ENCODE data around the gene AGPAT2. TPM values are rescaled to one million over a fixed set of nuclear protein-coding genes. Genes with fewer than 3 reads are reported as not detected.
"Not testable (repeated sequence)": the region's sequence is repeated elsewhere in the genome, so short reads cannot be mapped to it uniquely, and the experiment has no call there.

Gene AGPAT2
- total RNA-seq, 1 donor from 2014 or later = 32.8 TPM

DNA sequence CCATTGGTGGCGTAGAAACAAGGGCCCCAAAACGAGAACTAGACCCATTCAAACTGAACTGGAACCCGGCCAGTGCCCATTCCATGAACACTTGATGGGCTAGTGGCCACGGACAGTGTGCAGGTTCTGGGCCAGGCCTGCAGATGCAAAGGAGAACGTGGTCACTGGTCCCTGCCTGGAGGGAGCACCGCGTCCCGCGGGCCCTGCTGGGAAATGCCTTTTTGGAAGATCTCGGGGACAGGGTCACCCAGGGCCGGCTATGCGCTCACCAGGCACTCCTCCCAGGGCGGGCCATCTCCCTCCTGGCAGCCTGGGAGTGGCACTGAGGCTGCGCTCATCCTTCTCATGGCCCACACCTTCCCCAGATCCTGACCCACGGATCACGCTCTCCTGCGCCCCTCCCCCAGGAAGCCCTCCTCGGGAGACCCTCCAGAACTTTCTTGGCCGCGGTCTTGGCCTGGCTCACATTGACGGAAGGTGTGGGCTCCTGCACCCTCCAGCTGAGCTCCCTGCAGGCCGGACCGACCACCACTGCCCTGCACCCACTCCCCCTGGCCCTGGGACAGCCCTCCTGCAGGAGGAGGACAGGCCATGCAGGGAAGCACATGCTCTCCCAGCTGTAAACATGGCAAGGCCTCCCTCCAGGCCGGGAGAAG lies 22.3 kb upstream of the AGPAT2 start:
- TF ChIP-seq, protein P1, sequence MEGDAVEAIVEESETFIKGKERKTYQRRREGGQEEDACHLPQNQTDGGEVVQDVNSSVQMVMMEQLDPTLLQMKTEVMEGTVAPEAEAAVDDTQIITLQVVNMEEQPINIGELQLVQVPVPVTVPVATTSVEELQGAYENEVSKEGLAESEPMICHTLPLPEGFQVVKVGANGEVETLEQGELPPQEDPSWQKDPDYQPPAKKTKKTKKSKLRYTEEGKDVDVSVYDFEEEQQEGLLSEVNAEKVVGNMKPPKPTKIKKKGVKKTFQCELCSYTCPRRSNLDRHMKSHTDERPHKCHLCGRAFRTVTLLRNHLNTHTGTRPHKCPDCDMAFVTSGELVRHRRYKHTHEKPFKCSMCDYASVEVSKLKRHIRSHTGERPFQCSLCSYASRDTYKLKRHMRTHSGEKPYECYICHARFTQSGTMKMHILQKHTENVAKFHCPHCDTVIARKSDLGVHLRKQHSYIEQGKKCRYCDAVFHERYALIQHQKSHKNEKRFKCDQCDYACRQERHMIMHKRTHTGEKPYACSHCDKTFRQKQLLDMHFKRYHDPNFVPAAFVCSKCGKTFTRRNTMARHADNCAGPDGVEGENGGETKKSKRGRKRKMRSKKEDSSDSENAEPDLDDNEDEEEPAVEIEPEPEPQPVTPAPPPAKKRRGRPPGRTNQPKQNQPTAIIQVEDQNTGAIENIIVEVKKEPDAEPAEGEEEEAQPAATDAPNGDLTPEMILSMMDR (IDR thresholded peaks at IDR 0.05; ENCODE audit: unreplicated experiment) = no peak
- peaks cover 10% of the 10 kb centered on the region for H3K4me1 Mint-ChIP-seq

GRCh38 chr9:136707849-136708517 lies 20.7 kb upstream of the AGPAT2 start:
- DNase-seq (ENCODE audit: low spot score in 2 of 2, unreplicated experiment in 2 of 2) = no peak
- Mint-ChIP-seq H3K36me3 (no peaks in the 10 kb centered on the region), H3K4me3 (no peak overlapping the region), H3K9me3 (no peaks in the 10 kb centered on the region), H3K27ac (no peak overlapping the region), H3K4me1 (no peaks in the 10 kb centered on the region), H3K27me3 (ENCODE audit: low read depth) (peaks cover 7% of the 10 kb centered on the region)
- TF ChIP-seq, protein P1 (IDR thresholded peaks at IDR 0.05; ENCODE audit: unreplicated experiment) = no peak

More for the DNA sequence above, 22.3 kb upstream of the AGPAT2 start:
- H3K9me3 Mint-ChIP-seq = no peaks in the 10 kb centered on the region
- no peak overlapping the region for H3K27ac Mint-ChIP-seq
- H3K27me3 Mint-ChIP-seq (ENCODE audit: low read depth) = peaks cover 7% of the 10 kb centered on the region
- no peaks in the 10 kb centered on the region for H3K36me3 Mint-ChIP-seq
- no peak overlapping the region for H3K4me3 Mint-ChIP-seq
- DNase-seq (ENCODE audit: low spot score in 2 of 2, unreplicated experiment in 2 of 2) = no peak

DNA sequence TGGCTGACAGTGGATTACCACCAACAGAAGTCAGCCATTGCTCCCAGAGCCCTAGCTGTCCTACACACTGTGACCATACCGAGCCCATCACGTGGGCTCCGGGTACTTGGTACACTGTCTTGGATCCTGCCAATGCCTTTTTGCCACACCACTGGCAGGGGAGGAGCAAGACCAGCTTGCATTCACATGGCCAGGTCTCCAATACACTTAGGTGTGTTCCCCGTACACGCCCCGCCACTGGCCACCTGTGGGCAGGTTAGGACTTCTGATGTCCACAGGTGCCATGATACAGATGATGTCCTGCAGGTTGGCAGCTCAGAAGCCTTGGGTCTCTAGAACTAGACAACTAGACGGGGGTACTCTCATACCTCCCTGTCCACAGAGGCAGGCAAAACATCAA lies 19.8 kb upstream of the AGPAT2 start:
- Mint-ChIP-seq H3K27me3 (ENCODE audit: low read depth) (peaks cover 7% of the 10 kb centered on the region), H3K36me3 (no peaks in the 10 kb centered on the region), H3K4me1 (no peaks in the 10 kb centered on the region), H3K9me3 (no peaks in the 10 kb centered on the region), H3K27ac (no peak overlapping the region), H3K4me3 (no peak overlapping the region)
- no peak for DNase-seq (ENCODE audit: low spot score in 2 of 2, unreplicated experiment in 2 of 2)
- TF ChIP-seq, protein P1 (IDR thresholded peaks at IDR 0.05; ENCODE audit: unreplicated experiment) = no peak

DNA sequence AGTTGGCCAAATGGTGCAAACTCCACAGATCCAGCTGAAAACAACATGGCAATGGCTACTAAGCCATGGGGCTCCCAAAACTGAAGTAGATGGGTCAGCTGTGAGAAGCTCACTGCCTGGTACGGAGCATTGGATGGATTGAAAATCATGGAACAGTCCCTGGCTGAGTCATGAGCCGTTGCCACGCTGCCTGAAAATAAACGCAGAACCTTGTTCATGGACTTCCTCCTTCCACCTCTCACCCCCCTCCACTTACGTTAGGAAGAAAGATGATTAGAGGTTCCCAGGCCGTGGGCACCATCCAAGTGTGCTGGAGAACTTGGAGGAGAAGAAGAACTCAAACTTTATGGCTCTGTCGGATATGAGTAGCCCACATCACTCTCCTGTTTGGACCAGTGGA lies 18.3 kb upstream of the AGPAT2 start:
- H3K9me3 Mint-ChIP-seq = no peaks in the 10 kb centered on the region
- TF ChIP-seq, protein P1 (IDR thresholded peaks at IDR 0.05; ENCODE audit: unreplicated experiment) = no peak
- H3K4me1 Mint-ChIP-seq = no peaks in the 10 kb centered on the region
- no peak for DNase-seq (ENCODE audit: low spot score in 2 of 2, unreplicated experiment in 2 of 2)
- H3K36me3 Mint-ChIP-seq = no peaks in the 10 kb centered on the region
- peaks cover 17% of the 10 kb centered on the region for H3K27me3 Mint-ChIP-seq (ENCODE audit: low read depth)
- no peak overlapping the region for H3K4me3 Mint-ChIP-seq
- H3K27ac Mint-ChIP-seq = no peak overlapping the region

- not testable (repeated sequence) for H3K9me3 Mint-ChIP-seq; H3K27ac Mint-ChIP-seq; DNase-seq (ENCODE audit: low spot score in 2 of 2, unreplicated experiment in 2 of 2); H3K4me1 Mint-ChIP-seq; H3K4me3 Mint-ChIP-seq; H3K36me3 Mint-ChIP-seq
- peaks cover 21% of the 10 kb centered on the region for H3K27me3 Mint-ChIP-seq (ENCODE audit: low read depth)
Observed at GRCh38 chr9:136704741-136705140, 17.5 kb upstream of the AGPAT2 start.

DNA sequence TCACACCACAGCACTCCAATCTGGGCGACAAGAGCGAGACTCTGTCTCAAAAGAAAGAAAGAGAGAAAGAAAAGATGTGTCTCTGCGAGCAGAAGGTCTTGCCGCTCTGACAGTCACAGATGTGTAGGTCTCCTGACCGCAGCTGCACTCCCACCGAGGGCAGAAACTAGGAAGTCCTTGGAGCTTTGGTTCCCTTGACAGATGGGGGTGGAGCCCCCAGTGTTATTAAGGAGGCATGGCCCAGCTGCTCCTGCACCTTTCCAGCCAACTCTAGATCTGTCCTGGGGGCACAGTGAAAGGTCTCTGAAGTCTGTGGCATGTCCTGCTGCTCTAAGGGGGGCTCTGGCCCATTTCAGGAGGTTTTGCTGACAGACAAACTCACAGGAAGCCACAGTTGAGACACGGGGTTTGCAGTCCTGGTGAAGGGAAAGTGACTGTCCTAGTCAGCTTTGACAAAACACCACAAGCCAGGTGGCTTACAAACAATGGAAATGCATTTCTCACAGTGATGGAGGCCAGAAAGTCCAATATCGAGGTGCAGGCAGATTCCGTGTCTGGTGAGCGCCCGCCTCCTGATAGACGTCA lies 16.1 kb upstream of the AGPAT2 start:
- H3K4me3 Mint-ChIP-seq = no peak overlapping the region
- H3K36me3 Mint-ChIP-seq = no peaks in the 10 kb centered on the region
- no peaks in the 10 kb centered on the region for H3K4me1 Mint-ChIP-seq
- TF ChIP-seq, protein P1 (IDR thresholded peaks at IDR 0.05; ENCODE audit: unreplicated experiment) = no peak
- DNase-seq (ENCODE audit: low spot score in 2 of 2, unreplicated experiment in 2 of 2) = no peak
- no peaks in the 10 kb centered on the region for H3K9me3 Mint-ChIP-seq
- H3K27me3 Mint-ChIP-seq (ENCODE audit: low read depth) = peaks cover 21% of the 10 kb centered on the region
- H3K27ac Mint-ChIP-seq = no peak overlapping the region
